Myocyte (in vitro differentiated cells): Measurements from ENCODE around the gene SLC46A3. TPM values are rescaled to one million over a fixed set of nuclear protein-coding genes. Genes with fewer than 3 reads are reported as not detected.
"Not testable (repeated sequence)": the region's sequence is repeated elsewhere in the genome, so short reads cannot be mapped to it uniquely, and the experiment has no call there.

Experiments
- DNase-seq: peaks from one replicate; pipeline ENCODE4 v3.0.0-alpha.2; 2012; ENCODE audit warnings: low read depth
- polyA plus RNA-seq: library from polyadenylated mRNA; unstranded; fragments of >200 nt; gene quantifications from one replicate; pipeline ENCODE4 v1.2.1, GENCODE V29; 2012; ENCODE audit warnings: missing spikeins
- total RNA-seq: library from RNA; depleted of rRNA; stranded (reverse); fragments of >200 nt; gene quantifications from 2 replicates; pipeline ENCODE4 v1.2.3, GENCODE V29; 2014

SLC46A3 gene
- 18.4 and 20.4 TPM in 2 replicates for total RNA-seq
- polyA plus RNA-seq = 26.4 TPM

DNA sequence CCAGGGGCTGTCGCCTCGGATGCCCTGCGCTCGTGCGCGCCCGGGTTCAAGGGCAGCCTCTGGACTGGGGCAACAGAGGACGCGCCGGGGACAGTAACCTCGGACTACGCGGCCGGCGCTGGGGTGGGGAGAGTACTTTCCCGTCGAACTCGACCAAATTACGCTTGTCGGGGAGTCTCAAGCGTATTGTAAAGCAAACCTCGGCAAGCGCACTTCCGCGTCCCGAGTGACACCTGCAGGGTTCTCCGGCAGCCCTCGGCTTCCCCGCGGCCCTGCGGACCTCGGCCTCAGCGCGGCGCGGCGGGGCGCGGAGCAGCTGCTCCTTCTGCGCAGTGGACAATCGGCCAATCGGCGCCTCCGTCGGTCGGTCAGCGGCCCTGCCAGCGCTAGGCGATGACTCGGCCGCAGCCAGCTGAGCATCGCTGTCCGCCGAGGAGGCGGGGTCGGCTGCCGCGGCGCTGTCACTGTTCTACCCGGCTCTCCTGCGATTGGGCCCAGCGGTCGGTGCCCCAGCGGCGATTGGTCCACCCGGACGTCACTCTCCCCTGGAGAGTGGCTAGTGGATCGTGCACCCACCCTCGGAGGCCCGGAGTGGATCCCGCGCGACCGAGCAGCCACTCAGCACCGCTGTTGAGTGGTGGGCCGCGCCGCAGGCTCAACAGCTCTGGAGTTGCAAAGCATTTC, at the start of gene SLC46A3:
Gene SLC46A3 (minus strand): TSS at position 428 of the 684 bp plus-strand sequence. CDS start 972 bp downstream, outside the sequence.
- peak; percentile 99 for DNase-seq

DNA sequence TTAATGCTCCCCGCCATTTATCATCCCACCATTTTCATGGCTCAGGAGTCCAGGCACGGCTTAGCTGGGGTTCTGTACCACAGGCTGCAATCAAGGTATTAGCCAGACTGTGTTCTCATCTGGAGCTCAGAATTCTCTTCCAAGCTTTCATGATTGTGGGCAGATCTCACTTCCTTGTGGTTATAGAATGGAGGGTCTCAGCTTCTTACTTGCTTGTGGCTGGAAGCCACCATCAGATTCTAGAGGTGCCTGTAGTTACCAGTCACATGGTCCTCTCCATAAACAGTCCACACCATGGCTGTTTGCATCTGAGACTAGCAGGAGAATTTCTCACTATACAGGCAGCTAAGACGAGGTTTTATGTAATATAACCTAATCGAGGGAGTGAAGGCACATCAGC, 45.1 kb upstream of the SLC46A3 start:
- DNase-seq = no peak

DNA sequence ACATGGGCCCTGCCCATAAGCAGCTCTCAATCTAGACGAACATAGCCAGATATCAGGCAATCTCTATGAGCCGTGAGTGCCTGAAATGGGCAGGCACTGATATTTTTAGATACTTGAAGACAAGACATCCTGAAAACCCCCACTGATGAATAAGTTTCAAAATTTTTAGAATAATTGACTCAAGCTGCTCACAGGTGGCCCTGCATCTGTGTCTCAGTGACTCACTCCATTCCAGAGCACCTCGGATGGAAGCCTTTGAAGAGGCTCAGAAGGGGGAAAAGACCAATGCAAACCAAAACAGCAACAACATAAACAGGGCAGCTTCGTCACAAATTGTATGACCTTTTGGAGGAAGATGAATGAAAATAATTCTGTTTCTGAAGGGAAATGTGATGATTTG, 42.8 kb upstream of the SLC46A3 start:
- no peak for DNase-seq

- no peak for DNase-seq
Measured at GRCh38 chr13:28755546-28755870, 36.7 kb upstream of the SLC46A3 start.

DNA sequence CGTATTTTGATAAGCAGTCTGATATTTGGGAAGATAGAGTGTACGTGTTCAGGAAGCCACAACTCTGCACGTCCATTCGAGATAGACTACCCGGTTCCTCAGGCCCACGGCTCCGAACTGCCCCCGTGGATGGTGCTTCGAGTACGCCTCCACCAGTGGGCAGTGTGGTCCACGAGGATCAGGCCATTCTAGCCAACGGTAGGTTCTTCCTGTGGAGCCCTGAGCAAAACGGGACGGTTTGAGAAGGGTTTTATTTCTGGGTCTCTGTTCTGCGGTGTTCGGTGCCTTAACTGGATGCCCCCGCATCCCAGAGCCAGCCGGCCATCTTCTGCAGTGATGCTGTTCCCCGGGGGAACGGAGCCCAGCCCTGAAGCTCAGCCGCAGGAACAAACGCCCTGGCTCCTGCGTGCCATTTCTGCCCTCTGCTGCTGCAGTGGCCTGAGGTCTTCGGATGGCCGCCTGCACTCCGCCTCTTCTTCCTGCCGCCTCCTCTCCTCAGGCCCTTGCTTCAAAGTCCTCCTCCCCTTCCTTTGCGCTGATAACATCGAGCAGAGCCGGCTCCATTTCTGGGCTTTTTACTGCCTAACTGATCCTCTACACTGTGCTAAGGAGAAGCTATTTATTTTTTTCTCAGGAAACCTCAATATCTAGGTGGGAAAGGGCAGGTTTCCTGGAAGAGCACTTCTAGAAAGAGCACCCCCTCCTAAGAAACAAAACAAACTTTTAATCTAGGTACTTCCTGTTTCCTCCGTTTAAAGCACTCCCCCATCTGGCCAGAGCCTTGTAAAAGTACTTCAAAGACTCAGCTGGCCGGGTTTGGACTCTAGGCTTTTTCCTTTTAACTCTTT, 36.2 kb upstream of the SLC46A3 start:
- no peak for DNase-seq

DNA sequence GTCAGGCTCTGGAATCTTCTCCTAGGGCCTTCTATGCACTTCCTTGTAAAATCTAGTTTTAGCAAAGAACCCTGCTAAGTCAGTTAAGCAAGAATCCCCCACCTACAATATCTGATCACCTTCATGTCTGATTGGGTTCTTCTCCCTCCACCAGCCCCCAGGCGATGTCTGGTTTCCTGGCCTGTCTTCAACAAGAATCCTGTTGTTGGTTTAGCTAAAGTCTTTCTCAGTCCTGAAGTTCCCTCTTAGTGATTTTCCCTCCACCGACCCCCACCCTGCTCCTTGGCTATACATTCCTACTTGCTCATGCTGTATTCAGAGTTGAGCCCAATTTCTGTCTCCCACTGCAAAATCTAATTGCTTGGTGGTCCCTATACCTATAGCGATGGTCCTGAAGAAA, 35.2 kb upstream of the SLC46A3 start:
- DNase-seq = no peak

DNA sequence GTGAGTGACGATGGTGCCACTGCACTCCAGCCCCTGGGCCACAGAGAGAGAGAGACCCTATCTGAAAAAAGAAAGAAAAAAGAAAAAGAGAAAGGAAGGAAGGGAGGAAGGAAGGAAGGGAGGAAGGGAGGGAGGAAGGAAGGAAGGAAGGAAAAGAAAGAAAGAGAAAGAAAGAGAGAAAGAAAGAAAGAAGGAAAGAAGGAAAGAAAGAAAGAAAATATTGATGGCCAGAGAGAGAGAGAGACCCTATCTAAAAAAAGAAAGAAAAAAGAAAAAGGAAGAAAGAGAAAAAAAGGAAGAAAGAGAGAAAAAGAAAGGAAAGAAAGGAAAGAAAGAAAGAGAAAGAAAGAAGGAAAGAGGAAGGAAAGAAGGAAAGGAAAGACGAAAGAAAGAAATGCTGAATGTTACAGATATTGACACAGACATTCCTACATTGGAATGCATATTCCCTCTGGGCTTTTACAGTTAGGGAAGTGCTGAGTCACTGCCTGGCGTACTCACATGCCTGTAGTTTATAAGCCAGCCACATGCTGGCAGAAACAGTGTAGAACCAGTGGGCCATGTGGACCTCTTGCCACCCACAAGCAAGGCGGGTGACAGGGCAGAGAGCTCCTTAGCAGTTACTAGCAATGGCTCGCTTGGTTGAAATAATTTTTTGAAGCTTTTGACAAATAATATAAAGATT, 34.6 kb upstream of the SLC46A3 start:
- peak; percentile 92 for DNase-seq

DNA sequence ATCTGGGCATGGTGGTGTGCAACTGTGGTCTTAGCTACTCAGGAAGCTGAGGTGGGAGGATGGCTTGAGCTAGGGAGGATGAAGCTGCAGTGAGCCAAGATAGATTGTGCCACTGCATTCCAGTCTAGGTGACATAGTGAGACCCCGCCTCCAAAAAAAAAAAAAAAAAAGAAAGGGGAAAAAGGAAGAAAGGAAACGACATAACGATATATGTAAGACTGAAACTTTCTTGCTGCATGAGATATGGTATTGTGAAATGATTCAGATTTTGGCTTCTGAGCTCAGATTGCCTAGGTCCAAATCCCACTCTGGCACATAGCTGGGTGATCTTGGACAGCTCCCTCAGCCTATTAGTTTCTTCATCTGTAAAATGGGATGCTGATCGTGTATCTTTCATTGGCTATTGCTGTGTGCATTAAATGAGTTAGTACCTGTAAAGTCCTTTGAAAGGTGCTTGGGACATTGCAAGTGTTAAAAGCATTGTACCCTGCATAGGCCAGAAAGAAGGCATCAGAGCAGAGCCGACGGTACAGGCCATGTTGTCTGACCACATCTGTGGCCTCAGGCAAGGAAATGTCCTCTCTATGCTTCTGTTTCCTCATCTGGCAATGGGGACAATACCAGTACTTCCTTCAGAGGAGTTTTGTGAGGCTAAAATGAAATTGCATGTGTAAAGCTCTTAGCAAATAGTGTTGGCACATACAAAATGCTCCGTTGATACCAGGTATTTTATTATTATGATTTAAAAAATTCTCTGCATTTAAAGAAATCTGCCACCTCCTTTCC, 32.6 kb upstream of the SLC46A3 start:
- no peak for DNase-seq

DNA sequence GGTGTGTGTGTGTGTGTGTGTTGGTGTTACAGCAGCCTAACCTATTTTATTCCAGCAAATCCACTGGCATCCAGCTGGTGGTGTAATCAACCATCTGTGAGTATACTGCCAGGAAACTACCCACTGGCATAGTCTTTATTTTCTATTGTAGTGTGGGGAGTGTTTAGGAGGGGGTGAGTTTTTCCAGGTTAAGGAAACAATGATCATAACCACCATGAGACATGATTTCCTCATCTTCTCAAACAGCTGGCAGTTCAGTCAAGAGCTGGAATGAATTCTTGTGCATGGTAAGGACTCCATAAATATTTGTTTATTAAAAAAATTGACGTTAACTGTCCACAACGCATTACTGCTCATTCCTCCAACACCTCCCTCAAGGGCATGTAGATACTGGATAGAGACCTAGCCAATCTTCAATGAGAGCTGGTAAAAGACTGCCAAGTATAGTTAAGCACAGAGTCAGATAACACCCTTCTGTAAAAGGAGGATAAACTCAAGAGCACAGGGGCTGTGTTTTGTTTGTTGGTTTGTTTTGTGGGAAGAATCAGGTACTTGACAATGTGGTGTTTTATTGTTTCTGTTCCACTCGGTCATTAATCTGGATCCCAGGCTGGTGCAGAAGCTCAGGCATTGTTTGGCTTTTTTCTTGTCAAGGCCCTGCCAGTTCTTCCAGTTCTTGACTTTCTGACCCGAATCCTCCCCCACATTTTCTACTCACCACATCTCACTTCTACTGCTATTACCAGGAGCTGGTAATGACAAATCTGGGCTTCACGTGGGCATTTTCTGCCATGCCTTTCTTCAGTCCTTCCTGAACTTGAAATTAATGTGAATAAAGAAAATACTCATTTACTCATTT, 31.6 kb upstream of the SLC46A3 start:
- DNase-seq = peak; percentile 30

DNA sequence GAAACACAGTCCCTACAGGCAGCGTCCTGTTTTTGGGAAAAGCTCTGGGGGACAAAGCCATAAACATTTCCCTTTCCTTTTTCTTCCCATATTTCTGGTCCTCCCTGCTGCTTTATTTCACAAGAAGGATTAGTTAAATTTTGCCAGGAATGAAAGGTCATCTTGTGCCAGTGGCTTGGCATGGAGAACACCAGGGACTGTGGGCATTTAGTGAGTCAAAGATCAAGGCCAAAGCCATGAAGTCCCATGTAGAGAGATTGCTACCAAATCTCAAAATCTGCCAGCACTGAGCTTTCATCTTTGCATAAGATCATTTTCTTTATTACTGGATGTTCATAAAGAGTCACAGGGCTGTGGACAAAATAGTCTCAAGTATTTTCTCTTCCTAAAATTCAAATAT, 29.1 kb upstream of the SLC46A3 start:
- no peak for DNase-seq

DNA sequence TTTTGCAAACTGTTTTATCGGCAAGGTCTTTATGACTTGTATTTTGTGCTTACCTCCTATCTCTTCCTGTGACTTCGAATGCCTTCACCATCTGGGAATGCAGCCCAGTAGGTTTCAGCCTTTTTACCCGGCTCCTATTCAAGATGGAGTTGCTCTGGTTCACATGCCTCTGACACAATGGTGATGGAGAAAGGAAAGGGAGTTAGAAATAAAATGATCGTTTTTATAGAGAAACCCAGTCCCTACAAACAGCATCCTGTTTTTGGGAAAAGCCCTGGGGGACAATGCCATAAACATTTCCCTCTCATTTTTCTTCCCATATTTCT, 27.5 kb upstream of the SLC46A3 start:
- no peak for DNase-seq

DNA sequence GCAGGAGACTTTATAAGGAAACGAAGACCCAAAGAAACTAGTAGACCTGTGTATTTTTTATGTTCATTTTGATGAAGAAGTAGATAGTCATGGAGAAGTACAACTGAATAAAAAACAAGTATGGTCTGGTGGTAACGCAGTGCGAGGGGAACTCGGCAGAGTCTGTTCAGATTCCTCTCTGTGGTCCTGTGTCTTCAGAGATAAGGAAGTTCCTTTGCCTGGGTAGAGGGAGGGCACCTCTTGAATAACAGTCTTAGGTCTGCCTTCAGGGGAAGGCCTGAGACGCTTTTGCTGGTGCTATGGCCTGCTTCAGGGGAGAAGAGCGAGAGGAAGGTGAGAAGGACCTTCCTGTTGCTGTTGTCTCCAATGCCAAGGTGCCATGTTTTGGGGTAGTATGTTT, 25.9 kb upstream of the SLC46A3 start:
- no peak for DNase-seq

DNA sequence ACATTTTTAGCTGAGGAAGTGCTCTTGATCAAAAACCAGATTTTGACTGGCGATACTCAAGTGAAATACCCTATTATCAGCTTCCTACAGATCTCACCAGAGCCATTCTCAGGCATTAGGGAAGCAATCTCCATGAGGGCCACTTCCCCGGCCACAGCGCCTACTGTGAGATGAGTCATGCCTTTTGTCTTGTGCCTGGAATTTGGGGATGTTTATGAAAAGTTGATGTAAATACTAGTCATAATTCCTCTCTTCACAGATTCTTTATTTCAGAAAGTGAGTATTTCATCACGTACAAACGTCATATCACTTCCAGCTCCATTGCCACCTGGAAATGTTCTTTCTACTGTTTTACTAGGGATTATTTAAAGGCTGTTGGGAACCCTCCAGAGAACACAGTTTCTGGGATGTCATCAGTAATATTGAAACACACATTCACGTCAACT, 25.3 kb upstream of the SLC46A3 start:
- DNase-seq = peak; percentile 37

GRCh38 chr13:28743499-28744083, 24.8 kb upstream of the SLC46A3 start:
- no peak for DNase-seq

- DNase-seq = no peak
Measured at GRCh38 chr13:28743020-28743419, 24.2 kb upstream of the SLC46A3 start.

- not testable (repeated sequence) for DNase-seq
Measured at GRCh38 chr13:28742445-28742844, 23.7 kb upstream of the SLC46A3 start.

- peak; percentile 77 for DNase-seq
Measured at GRCh38 chr13:28741084-28741491, 22.3 kb upstream of the SLC46A3 start.

- no peak for DNase-seq
Measured at GRCh38 chr13:28739376-28739775, 20.6 kb upstream of the SLC46A3 start.

- DNase-seq = no peak
Measured at GRCh38 chr13:28735481-28736029, 16.8 kb upstream of the SLC46A3 start.

DNA sequence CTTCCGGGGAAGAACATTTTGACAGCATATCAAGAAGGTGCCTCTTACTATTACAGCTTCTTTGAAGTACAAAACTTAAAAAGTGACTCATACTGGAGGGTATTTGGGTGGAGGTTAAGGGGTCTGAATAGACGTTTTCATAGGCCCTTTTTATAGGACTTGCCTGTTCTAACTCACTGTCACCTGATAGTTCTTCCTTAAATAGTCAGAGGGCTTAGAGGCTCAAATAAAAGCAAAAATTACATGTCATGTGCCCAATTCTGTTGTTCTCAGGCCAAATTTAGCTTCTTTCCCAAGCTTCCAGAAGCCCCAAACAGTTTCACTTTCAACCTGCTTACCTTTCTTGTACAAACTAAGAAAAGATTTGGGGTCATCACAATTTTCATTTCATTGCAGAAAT, 16.1 kb upstream of the SLC46A3 start:
- DNase-seq = no peak
